Endothelial cell (in vitro differentiated cells): ENCODE data around the gene ZMIZ2. TPM values are rescaled to one million over a fixed set of nuclear protein-coding genes. Genes with fewer than 3 reads are reported as not detected.
"Not testable (repeated sequence)": the region's sequence is repeated elsewhere in the genome, so short reads cannot be mapped to it uniquely, and the experiment has no call there.

Source experiments
- DNase-seq: peaks from one replicate; pipeline ENCODE4 v3.0.0; 2021; ENCODE audit warnings: low spot score
- H3K27ac Mint-ChIP-seq: one replicate; pipeline ENCODE4 v1.8.0; 2021; ENCODE audit warnings: mixed read lengths, inconsistent platforms; ENCODE audit not compliant: unreplicated experiment
- H3K27me3 Mint-ChIP-seq: one replicate; pipeline ENCODE4 v1.8.0; 2021; ENCODE audit warnings: mild to moderate bottlenecking, moderate library complexity, mixed read lengths, inconsistent platforms; ENCODE audit not compliant: unreplicated experiment
- H3K36me3 Mint-ChIP-seq: one replicate; pipeline ENCODE4 v1.8.0; 2021; ENCODE audit warnings: mild to moderate bottlenecking, low read depth, mixed read lengths, inconsistent platforms; ENCODE audit not compliant: unreplicated experiment
- H3K4me1 Mint-ChIP-seq: one replicate; pipeline ENCODE4 v1.8.0; 2021; ENCODE audit warnings: mild to moderate bottlenecking, mixed read lengths, inconsistent platforms; ENCODE audit not compliant: unreplicated experiment
- H3K4me3 Mint-ChIP-seq: one replicate; pipeline ENCODE4 v1.8.0; 2021; ENCODE audit warnings: mild to moderate bottlenecking, mixed read lengths, inconsistent platforms; ENCODE audit not compliant: unreplicated experiment
- H3K9me3 Mint-ChIP-seq: one replicate; pipeline ENCODE4 v1.8.0; 2021; ENCODE audit warnings: mixed read lengths, inconsistent platforms; ENCODE audit not compliant: unreplicated experiment
- total RNA-seq: library from RNA; stranded (reverse); fragmentation: NEBNext Ultra II Directional; extraction: Animal tissue kit (Norgen Biotek cat#: 25700); gene quantifications from one replicate; pipeline ENCODE4 v1.2.1, GENCODE V29; 2021; ENCODE audit not compliant: unreplicated experiment
- TF ChIP-seq, protein P1 (sequence below): fragments of 200-600 bp; sonication (generic); IDR thresholded peaks from one replicate; pipeline ENCODE4 v1.5.0; 2021; ENCODE audit warnings: antibody characterized with exemption; ENCODE audit not compliant: unreplicated experiment

ZMIZ2 gene
- total RNA-seq, 1 donor from 2014 or later: 70.9 TPM

DNA sequence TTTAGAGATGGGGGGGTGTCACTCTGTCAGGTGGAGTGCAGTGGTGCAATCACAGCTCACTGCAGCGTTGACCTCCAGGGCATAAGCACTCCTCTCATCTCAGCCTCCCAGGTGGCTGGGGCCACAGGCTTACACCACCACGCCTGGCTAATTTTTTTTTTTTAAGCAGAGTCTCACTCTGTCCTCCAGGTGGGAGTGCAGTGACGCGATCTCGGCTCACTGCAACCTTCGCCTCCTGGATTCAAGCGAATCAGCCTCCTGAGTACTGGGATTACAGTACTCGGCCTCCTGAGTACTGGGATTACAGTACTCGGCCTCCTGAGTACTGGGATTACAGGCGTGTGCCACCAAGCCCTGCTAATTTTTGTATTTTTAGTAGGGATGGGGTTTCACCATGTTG is 24.2 kb downstream of the ZMIZ2 start:
- DNase-seq: no peak
- Mint-ChIP-seq H3K36me3 (peaks cover under 1% of the 10 kb centered on the region), H3K4me3 (no peak overlapping the region), H3K4me1 (no peaks in the 10 kb centered on the region), H3K27ac (no peak overlapping the region), H3K27me3 (peaks cover 2% of the 10 kb centered on the region), H3K9me3 (no peaks in the 10 kb centered on the region)
- TF ChIP-seq, protein P1, sequence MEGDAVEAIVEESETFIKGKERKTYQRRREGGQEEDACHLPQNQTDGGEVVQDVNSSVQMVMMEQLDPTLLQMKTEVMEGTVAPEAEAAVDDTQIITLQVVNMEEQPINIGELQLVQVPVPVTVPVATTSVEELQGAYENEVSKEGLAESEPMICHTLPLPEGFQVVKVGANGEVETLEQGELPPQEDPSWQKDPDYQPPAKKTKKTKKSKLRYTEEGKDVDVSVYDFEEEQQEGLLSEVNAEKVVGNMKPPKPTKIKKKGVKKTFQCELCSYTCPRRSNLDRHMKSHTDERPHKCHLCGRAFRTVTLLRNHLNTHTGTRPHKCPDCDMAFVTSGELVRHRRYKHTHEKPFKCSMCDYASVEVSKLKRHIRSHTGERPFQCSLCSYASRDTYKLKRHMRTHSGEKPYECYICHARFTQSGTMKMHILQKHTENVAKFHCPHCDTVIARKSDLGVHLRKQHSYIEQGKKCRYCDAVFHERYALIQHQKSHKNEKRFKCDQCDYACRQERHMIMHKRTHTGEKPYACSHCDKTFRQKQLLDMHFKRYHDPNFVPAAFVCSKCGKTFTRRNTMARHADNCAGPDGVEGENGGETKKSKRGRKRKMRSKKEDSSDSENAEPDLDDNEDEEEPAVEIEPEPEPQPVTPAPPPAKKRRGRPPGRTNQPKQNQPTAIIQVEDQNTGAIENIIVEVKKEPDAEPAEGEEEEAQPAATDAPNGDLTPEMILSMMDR: no peak

DNA sequence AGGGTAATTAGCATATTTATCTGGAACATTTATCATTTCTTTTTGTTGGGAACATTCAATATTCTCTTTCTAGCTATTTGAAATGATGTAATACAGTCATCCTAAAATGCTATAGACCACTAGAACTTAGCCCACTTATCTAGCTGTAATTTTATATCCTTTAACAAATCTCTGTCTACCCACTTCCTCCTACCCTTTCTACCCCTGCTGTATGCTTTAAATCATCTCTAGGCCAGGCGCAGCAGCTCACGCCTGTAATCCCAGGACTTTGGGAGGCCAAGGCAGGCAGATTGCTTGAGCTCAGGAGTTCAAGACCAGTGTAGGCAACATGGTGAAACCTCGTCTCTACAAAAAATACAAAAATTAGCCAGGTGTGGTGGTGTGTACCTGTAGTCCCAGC is 25.8 kb downstream of the ZMIZ2 start:
- not testable (repeated sequence) for H3K9me3 Mint-ChIP-seq, H3K27ac Mint-ChIP-seq, H3K36me3 Mint-ChIP-seq, H3K4me3 Mint-ChIP-seq, H3K4me1 Mint-ChIP-seq, H3K27me3 Mint-ChIP-seq, DNase-seq

DNA sequence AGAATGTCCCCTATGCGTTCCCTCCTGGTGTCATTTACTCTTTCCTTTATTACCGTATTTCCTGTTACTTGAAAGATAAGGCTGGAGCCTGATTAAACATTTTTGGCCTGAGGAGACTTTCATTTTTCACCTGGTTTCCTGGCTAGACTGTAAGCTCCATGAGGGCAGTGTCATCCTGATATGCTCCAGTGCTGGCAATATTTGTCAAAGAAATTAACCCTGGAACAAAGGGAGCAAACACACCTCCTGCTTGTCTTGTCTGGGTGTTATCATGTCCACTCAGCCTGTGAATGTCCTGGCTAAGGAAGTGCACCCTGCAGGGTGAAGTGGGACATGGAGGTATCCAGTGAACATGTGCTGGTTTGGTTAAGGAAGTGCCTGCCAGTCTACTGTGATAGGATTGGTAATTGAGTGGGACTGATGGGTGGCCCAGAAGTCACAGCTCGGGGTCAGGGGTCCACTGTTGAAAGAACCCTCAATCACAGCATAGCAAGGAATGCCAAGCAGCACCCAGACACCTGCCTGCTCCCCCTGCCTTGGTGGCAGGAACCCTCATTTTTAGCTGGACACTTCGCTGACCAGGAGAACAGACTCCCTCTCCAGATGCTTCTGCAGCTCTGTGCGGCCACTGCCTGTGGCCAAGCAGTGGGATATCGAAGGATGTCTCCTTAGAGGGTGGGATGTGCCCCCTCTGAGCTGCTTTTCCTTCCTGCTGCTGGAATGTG is 26.9 kb downstream of the ZMIZ2 start:
- no peak for DNase-seq
- TF ChIP-seq, protein P1: no peak
- Mint-ChIP-seq H3K4me1 (no peaks in the 10 kb centered on the region), H3K27ac (no peak overlapping the region), H3K9me3 (no peaks in the 10 kb centered on the region), H3K27me3 (peaks cover 2% of the 10 kb centered on the region), H3K4me3 (no peak overlapping the region), H3K36me3 (no peaks in the 10 kb centered on the region)

DNA sequence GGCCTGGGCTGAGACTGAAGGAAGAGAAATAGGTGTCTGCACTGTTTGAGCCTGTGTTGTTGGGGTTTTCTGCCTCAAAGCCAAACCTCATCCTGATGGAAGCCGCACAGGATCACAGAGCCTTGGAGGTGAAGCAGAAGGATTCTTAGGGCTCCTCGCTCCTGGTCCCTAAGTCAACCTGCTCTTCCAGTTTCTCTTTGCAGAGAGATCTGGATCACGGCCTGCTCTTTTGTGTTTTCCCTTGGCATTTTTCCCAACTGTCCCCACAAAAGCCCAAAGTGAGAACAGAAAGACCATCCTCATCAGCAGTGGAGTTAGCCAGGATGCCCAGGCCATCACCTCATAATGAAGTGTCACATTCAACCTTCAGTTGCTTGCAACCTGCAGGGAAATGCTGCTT is 27.6 kb downstream of the ZMIZ2 start:
- TF ChIP-seq, protein P1: no peak
- H3K27me3 Mint-ChIP-seq: peaks cover 2% of the 10 kb centered on the region
- H3K36me3 Mint-ChIP-seq: no peaks in the 10 kb centered on the region
- H3K27ac Mint-ChIP-seq: no peak overlapping the region
- H3K4me3 Mint-ChIP-seq: no peak overlapping the region
- no peaks in the 10 kb centered on the region for H3K9me3 Mint-ChIP-seq
- H3K4me1 Mint-ChIP-seq: no peaks in the 10 kb centered on the region
- DNase-seq: no peak

DNA sequence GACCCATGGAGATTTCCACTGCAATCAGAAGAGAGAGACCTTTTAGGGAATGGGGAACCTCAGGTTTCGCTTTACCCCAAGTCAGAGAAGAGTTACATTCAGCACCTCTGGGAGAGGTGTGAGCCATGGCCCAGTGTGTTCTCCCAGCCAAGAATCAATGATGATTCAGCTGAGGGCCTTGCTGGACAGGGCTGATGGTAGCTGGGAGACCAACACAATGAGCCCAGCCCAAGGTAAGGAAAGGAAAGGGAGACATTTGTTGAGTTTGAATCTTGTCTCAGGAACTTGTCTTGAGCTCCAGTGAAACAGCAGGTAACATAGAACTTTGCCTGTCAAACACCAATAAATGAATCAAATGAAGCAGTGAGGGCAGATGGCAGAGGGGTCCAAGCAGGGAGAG is 33.8 kb downstream of the ZMIZ2 start:
- Mint-ChIP-seq H3K27me3 (peaks cover 2% of the 10 kb centered on the region), H3K9me3 (peaks cover 6% of the 10 kb centered on the region), H3K4me3 (no peak overlapping the region), H3K36me3 (peaks cover 5% of the 10 kb centered on the region), H3K27ac (peak overlapping the region; percentile 16), H3K4me1 (no peaks in the 10 kb centered on the region)
- DNase-seq: no peak
- TF ChIP-seq, protein P1: no peak
